PC-9 (cell line): Measurements from ENCODE around the gene TRPC4AP.

ENCODE experiments used
- CTCF ChIP-seq: fragments of 200-600 bp; sonication (generic); conservative IDR thresholded peaks from 2 replicates; pipeline ENCODE4 v1.6.1; 2017; ENCODE audit warnings: mixed run types, antibody characterized with exemption, mild to moderate bottlenecking, moderate library complexity
- EZH2 ChIP-seq: fragments of 200-600 bp; sonication (generic); IDR thresholded peaks from 2 replicates; pipeline ENCODE4 v1.8.0; 2017; ENCODE audit warnings: antibody characterized with exemption, low read depth

DNA sequence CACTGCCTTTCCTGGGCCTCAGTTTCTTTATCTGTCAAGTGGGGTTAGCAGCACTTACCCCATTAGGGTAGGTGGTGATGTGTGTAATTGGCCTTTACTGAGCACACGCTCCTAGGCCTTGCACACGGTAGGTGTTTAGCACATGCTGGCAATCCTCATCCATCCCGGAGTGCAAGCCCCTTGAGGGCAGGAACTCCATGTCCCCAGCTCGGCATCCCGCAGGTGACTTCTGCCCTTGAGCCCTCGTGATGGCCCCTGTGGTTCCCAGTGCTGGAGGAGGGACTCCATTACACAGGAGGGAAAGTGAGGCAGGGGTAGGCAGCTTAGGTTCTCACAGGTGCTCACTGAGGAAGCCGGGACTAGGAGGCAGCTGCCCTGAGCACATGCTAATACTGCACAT is 96.9 kb downstream of the TRPC4AP start:
- no peak for TF ChIP-seq CTCF
- no peak for TF ChIP-seq EZH2
